Endothelial cell of umbilical vein (primary cell): Measurements from ENCODE around the gene TTC9B. TPM values are rescaled to one million over a fixed set of nuclear protein-coding genes. Genes with fewer than 3 reads are reported as not detected.
A peak's percentile ranks its signal among the peaks of the same experiment; 100 is the strongest.

Source experiments
- BruUV-seq: library from RNA; stranded (reverse); fragments of 400-500 nt; replicated peaks from 2 replicates; lab custom pipeline; 2021; lab: Mats Ljungman, UMichigan
- CTCF ChIA-PET: fragments of 300-600, 350-600 bp; sonication (Branson Sonifier 250); formaldehyde crosslinking; loops from one replicate; lab custom pipeline; 2021; ENCODE audit warnings: antibody characterized with exemption, inconsistent platforms; lab: Charles Lee
- POLR2A ChIA-PET: fragments of 300-600, 350-600 bp; sonication (Branson Sonifier 250); formaldehyde crosslinking; loops from one replicate; lab custom pipeline; 2021; ENCODE audit warnings: antibody characterized with exemption, inconsistent platforms; lab: Charles Lee
- DNase-seq: peaks from one replicate; pipeline ENCODE4 v3.0.0-alpha.2; 2011; ENCODE audit warnings: low read depth, low spot score
- FAIRE-seq: peaks from 2 replicates; lab custom pipeline; 2011; peaks lifted over from hg19 to GRCh38; lab: Jason Lieb, UNC
- H2AFZ ChIP-seq: 2 replicates; pipeline ENCODE4 v1.6.0; 2012; ENCODE audit warnings: low read depth, low read length, control low read depth, inconsistent platforms
- H3K27ac ChIP-seq: 2 replicates; pipeline ENCODE4 v1.5.1; 2011; ENCODE audit warnings: low read depth, mild to moderate bottlenecking, control low read depth, low read length, moderate library complexity; ENCODE audit not compliant: insufficient read depth
- H3K27me3 ChIP-seq, 2 experiments: 2 replicates each; pipeline versions ENCODE4 v1.6.0 to v1.6.1; 2011; ENCODE audit warnings: low read length in 2 of 2, mixed read lengths in 1 of 2; ENCODE audit not compliant: control insufficient read depth in 2 of 2, insufficient read depth in 2 of 2
- H3K36me3 ChIP-seq, 2 experiments: 2 replicates in 1 of 2; 3 replicates in 1 of 2; pipeline ENCODE4 v1.5.1; 2011; ENCODE audit warnings: low read length in 2 of 2, mild to moderate bottlenecking in 1 of 2, moderate library complexity in 1 of 2; ENCODE audit not compliant: control insufficient read depth in 2 of 2, insufficient read depth in 2 of 2; ENCODE audit errors: extremely low read depth in 1 of 2
- H3K4me1 ChIP-seq: 3 replicates; pipeline ENCODE4 v1.5.1; 2011; ENCODE audit warnings: mild to moderate bottlenecking, low read length; ENCODE audit not compliant: control insufficient read depth, insufficient read depth; ENCODE audit errors: extremely low read depth
- H3K4me2 ChIP-seq: 2 replicates; pipeline ENCODE4 v1.6.1; 2011; ENCODE audit warnings: low read length, control low read depth, mixed read lengths; ENCODE audit not compliant: insufficient read depth
- H3K4me3 ChIP-seq, 3 experiments: fragments of 200-600 bp in 1 of 3; sonication (generic), shearing (Covaris generic) in 1 of 3; replicated peaks in 1 of 3; 2 replicates each; pipeline ENCODE4 v1.5.1; 2011 to 2016; ENCODE audit warnings: control low read depth in 3 of 3, low read length in 3 of 3, mild to moderate bottlenecking in 2 of 3, inconsistent platforms in 1 of 3, low read depth in 1 of 3, moderate library complexity in 1 of 3; ENCODE audit not compliant: insufficient read depth in 1 of 3
- H3K79me2 ChIP-seq: 2 replicates; pipeline ENCODE4 v1.6.0; 2012; ENCODE audit warnings: low read length, inconsistent platforms; ENCODE audit not compliant: control insufficient read depth, insufficient read depth
- H3K9ac ChIP-seq: replicated peaks from 2 replicates; pipeline ENCODE3; 2011; ENCODE audit warnings: low read length, control low read depth; ENCODE audit not compliant: insufficient read depth; ENCODE audit errors: extremely low read depth
- H3K9me1 ChIP-seq: replicated peaks from 3 replicates; pipeline ENCODE4 v1.6.0; 2011; ENCODE audit warnings: mild to moderate bottlenecking, low read length; ENCODE audit not compliant: control insufficient read depth, insufficient read depth; ENCODE audit errors: extremely low read depth
- H3K9me3 ChIP-seq: replicated peaks from 2 replicates; pipeline ENCODE4 v1.5.1; 2012; ENCODE audit warnings: low read length, inconsistent platforms; ENCODE audit not compliant: control insufficient read depth, insufficient read depth
- H4K20me1 ChIP-seq: replicated peaks from 2 replicates; pipeline ENCODE3; 2011; ENCODE audit warnings: mild to moderate bottlenecking, low read length; ENCODE audit not compliant: control insufficient read depth, insufficient read depth; ENCODE audit errors: extremely low read depth
- CTCF ChIP-seq, 2 donors: IDR thresholded peaks; 1 replicate in 1 of 2; 2 replicates in 1 of 2; pipeline ENCODE4 v1.5.1; 2011; ENCODE audit warnings: low read length in 2 of 2, mild to moderate bottlenecking in 2 of 2, moderate library complexity in 2 of 2, control low read depth in 1 of 2, inconsistent platforms in 1 of 2, low read depth in 1 of 2; ENCODE audit not compliant: insufficient read depth in 1 of 2; ENCODE audit errors: extremely low read depth in 1 of 2
- EZH2 ChIP-seq: IDR thresholded peaks from 2 replicates; pipeline ENCODE4 v1.6.1; 2012; ENCODE audit warnings: borderline replicate concordance, low read depth, mild to moderate bottlenecking, moderate library complexity, low read length, inconsistent platforms; ENCODE audit not compliant: severe bottlenecking
- FOS ChIP-seq: IDR thresholded peaks from 2 replicates; pipeline ENCODE4 v1.6.1; 2011; ENCODE audit warnings: mild to moderate bottlenecking, low read length, moderate library complexity, borderline replicate concordance; ENCODE audit not compliant: insufficient read depth
- GATA2 ChIP-seq: IDR thresholded peaks from 2 replicates; pipeline ENCODE4 v1.7.0; 2011; ENCODE audit warnings: low read depth, mild to moderate bottlenecking, moderate library complexity, mixed read lengths, low read length; ENCODE audit not compliant: insufficient read length, insufficient read depth
- JUN ChIP-seq: IDR thresholded peaks from 2 replicates; pipeline ENCODE4 v1.6.1; 2011; ENCODE audit warnings: borderline replicate concordance, low read depth; ENCODE audit not compliant: insufficient read length, insufficient read depth
- MAX ChIP-seq: IDR thresholded peaks from 2 replicates; pipeline ENCODE4 v1.6.1; 2011; ENCODE audit not compliant: insufficient read depth, insufficient read length
- MYC ChIP-seq: IDR thresholded peaks from one replicate; pipeline ENCODE4 v1.6.1; 2011; ENCODE audit warnings: mild to moderate bottlenecking, low read depth, low read length
- POLR2A ChIP-seq: IDR thresholded peaks from 2 replicates; pipeline ENCODE4 v1.6.1; 2012; ENCODE audit warnings: low read depth, mild to moderate bottlenecking, control low read depth, low read length
- POLR2AphosphoS5 ChIP-seq: IDR thresholded peaks from 2 replicates; pipeline ENCODE4 v1.6.1; 2012; ENCODE audit warnings: low read depth, mild to moderate bottlenecking, control low read depth, low read length, moderate library complexity; ENCODE audit not compliant: insufficient read depth
- dilution Hi-C: fragments of 300-500 bp; cut with MboI; formaldehyde crosslinking; loops from one replicate; pipeline ENCODE4 v1.15.0; 2019; ENCODE audit warnings: low sequenced_read_pairs; ENCODE audit not compliant: extremely low pct_ligation_motif_present
- intact Hi-C: fragments of 100-400 bp; cut with micrococcal nuclease; formaldehyde crosslinking; loops from one replicate; pipeline ENCODE4 v1.10.0; 2022
- polyA plus RNA-seq, 4 experiments: library from polyadenylated mRNA; depleted of rRNA in 3 of 4; stranded (reverse) in 3 of 4; unstranded in 1 of 4; fragments of >200 nt; gene quantifications; 2 replicates each; pipeline versions ENCODE4 v1.2.1 to v1.2.3, GENCODE V29; 2011 to 2012; ENCODE audit warnings: missing spikeins in 1 of 4
- total RNA-seq: library from RNA; stranded (reverse); gene quantifications from 2 replicates; pipeline ENCODE4 v1.2.3, GENCODE V29; 2021

Gene TTC9B
- total and polyA plus RNA-seq, 2 donors (not counting 3 experiments of a cell fraction or from before 2014, with no cell fraction given) = not detected

- Histone ChIP-seq H2AFZ (no peak overlapping the region), H3K4me2 (no peak overlapping the region), H3K27me3 (peaks cover 23 to 30% of the 10 kb centered on the region in 2 experiments), H3K79me2 (no peaks in the 10 kb centered on the region), H3K4me3 (no peak overlapping the region), H3K4me1 (peaks cover 11% of the 10 kb centered on the region), H3K27ac (no peak overlapping the region), H3K9me1 (no peaks in the 10 kb centered on the region), H3K9ac (no peak overlapping the region), H4K20me1 (no peaks in the 10 kb centered on the region), H3K36me3 (no peaks in the 10 kb centered on the region), H3K9me3 (no peaks in the 10 kb centered on the region)
- intact Hi-C loops = loop anchor here (1.0 to 5.0 kb wide), 4 partner anchors 31 to 251 kb away; partner anchors contain the start of genes MAP3K10 and PSMC4
- dilution Hi-C loops = no loop called here
- POLR2A ChIA-PET = no interaction called here
- BruUV-seq = no TSS peak
- CTCF ChIA-PET = interaction anchor here (0.9 to 2.7 kb wide), 3 partner anchors 9 to 82 kb away, joined by 3 to 19 read pairs (median 8); no protein-coding TSS in a partner anchor
- TF ChIP-seq CTCF (IDR thresholded peaks at IDR 0.05; ENCODE audit: extremely low read depth in 1 of 2, insufficient read depth in 1 of 2, low read depth in 1 of 2, low read length in 2 of 2) (peak; percentile 73 to 88), GATA2 (no peak)
- FAIRE-seq = peak; percentile 88
- peak; percentile 91 for DNase-seq
These were observed 3.9 kb upstream of the TTC9B start for GRCh38 chr19:40221858-40222619.

- BruUV-seq = no TSS peak
- Histone ChIP-seq H3K9ac (no peak overlapping the region), H3K9me1 (no peaks in the 10 kb centered on the region), H3K27ac (no peak overlapping the region), H3K4me3 (no peak overlapping the region), H3K36me3 (no peaks in the 10 kb centered on the region), H3K27me3 (peaks cover 28% of the 10 kb centered on the region in 2 experiments), H4K20me1 (no peaks in the 10 kb centered on the region), H3K4me1 (peaks cover 11% of the 10 kb centered on the region), H2AFZ (no peak overlapping the region), H3K79me2 (no peaks in the 10 kb centered on the region), H3K9me3 (no peaks in the 10 kb centered on the region), H3K4me2 (no peak overlapping the region)
- TF ChIP-seq EZH2 (no peak), MYC (no peak), POLR2AphosphoS5 (no peak), GATA2 (no peak), MAX (no peak), CTCF (IDR thresholded peaks at IDR 0.05; ENCODE audit: extremely low read depth in 1 of 2, insufficient read depth in 1 of 2, low read depth in 1 of 2, low read length in 2 of 2) (no peak), POLR2A (no peak), FOS (no peak), JUN (no peak)
- ChIA-PET POLR2A (no interaction called here), CTCF (interaction anchor here (2.7 kb wide), 1 partner anchor 81 kb away, joined by 19 read pairs; no protein-coding TSS in a partner anchor)
- intact Hi-C loops = loop anchor here (5.0 kb wide), 1 partner anchor 63 kb away; no protein-coding TSS in a partner anchor
- FAIRE-seq (no peak), DNase-seq (no peak)
- dilution Hi-C loops = no loop called here
These were observed 2.5 kb upstream of the TTC9B start for GRCh38 chr19:40220674-40221073.
